HepG2 (cell line): Measurements from ENCODE around the gene UNC13D. TPM values are rescaled to one million over a fixed set of nuclear protein-coding genes. Genes with fewer than 3 reads are reported as not detected.

Source experiments
- CREB3 ChIP-seq: sonication (generic); formaldehyde crosslinking; IDR thresholded peaks from 2 replicates; pipeline ENCODE4 v1.5.0; 2020; ENCODE audit warnings: missing genetic modification reagents
- ELF3 ChIP-seq: IDR thresholded peaks from 2 replicates; pipeline ENCODE4 v1.6.1; 2016; ENCODE audit warnings: missing genetic modification reagents, missing compliant biosample characterization
- ETV5 ChIP-seq: IDR thresholded peaks from 2 replicates; pipeline ENCODE4 v1.6.1; 2018; ENCODE audit warnings: missing biosample characterization, missing genetic modification reagents, inconsistent platforms, borderline replicate concordance
- HINFP ChIP-seq: sonication (generic); formaldehyde crosslinking; IDR thresholded peaks from 2 replicates; pipeline ENCODE4 v1.4.0; 2020; ENCODE audit warnings: low read depth, mild to moderate bottlenecking, missing genetic modification reagents
- HMGA1 ChIP-seq: sonication (generic); formaldehyde crosslinking; conservative IDR thresholded peaks from 2 replicates; pipeline ENCODE4 v1.4.0; 2020; ENCODE audit warnings: missing genetic modification reagents
- KLF13 ChIP-seq: sonication (generic); formaldehyde crosslinking; IDR thresholded peaks from 2 replicates; pipeline ENCODE4 v1.4.0; 2020; ENCODE audit warnings: mild to moderate bottlenecking, missing genetic modification reagents
- MNT ChIP-seq: fragments of 450-650 bp; IDR thresholded peaks from 2 replicates; pipeline ENCODE4 v1.6.1; 2016
- NFKB2 ChIP-seq: sonication (generic); formaldehyde crosslinking; IDR thresholded peaks from 2 replicates; pipeline ENCODE4 v1.4.0; 2020; ENCODE audit warnings: missing genetic modification reagents, borderline replicate concordance
- ONECUT2 ChIP-seq: sonication (generic); formaldehyde crosslinking; IDR thresholded peaks from 2 replicates; pipeline ENCODE4 v1.4.0; 2020; ENCODE audit warnings: missing genetic modification reagents
- RELA ChIP-seq: sonication (generic); formaldehyde crosslinking; IDR thresholded peaks from 2 replicates; pipeline ENCODE4 v1.4.0; 2020; ENCODE audit warnings: missing genetic modification reagents
- TFDP2 ChIP-seq: sonication (generic); formaldehyde crosslinking; IDR thresholded peaks from 2 replicates; pipeline ENCODE4 v1.4.0; 2020; ENCODE audit warnings: missing genetic modification reagents
- ZBTB2 ChIP-seq: sonication (generic); formaldehyde crosslinking; IDR thresholded peaks from 2 replicates; pipeline ENCODE4 v1.8.0; 2022; ENCODE audit warnings: low read depth, missing genetic modification reagents
- ZBTB34 ChIP-seq: sonication (generic); formaldehyde crosslinking; IDR thresholded peaks from 2 replicates; pipeline ENCODE4 v1.8.0; 2022; ENCODE audit warnings: mild to moderate bottlenecking, missing genetic modification reagents
- ZFP36L1 ChIP-seq: sonication (generic); formaldehyde crosslinking; IDR thresholded peaks from 2 replicates; pipeline ENCODE4 v1.8.0; 2022; ENCODE audit warnings: mild to moderate bottlenecking, missing genetic modification reagents, moderate library complexity
- ZNF44 ChIP-seq: sonication (generic); formaldehyde crosslinking; IDR thresholded peaks from 2 replicates; pipeline ENCODE4 v1.5.1; 2020; ENCODE audit warnings: mild to moderate bottlenecking, missing genetic modification reagents
- ZNF605 ChIP-seq: sonication (generic); formaldehyde crosslinking; IDR thresholded peaks from 2 replicates; pipeline ENCODE4 v1.8.0; 2022; ENCODE audit warnings: mild to moderate bottlenecking, missing genetic modification reagents
- ZNF691 ChIP-seq: sonication (generic); formaldehyde crosslinking; IDR thresholded peaks from 2 replicates; pipeline ENCODE4 v1.4.0; 2020; ENCODE audit warnings: missing genetic modification reagents, low read depth, mild to moderate bottlenecking, borderline replicate concordance
- polyA plus RNA-seq, 8 experiments: library from polyadenylated mRNA; depleted of rRNA in 3 of 8; stranded (reverse) in 7 of 8; unstranded in 1 of 8; fragments of >200 nt; fragmentation: Illumina TruSeq in 4 of 8; extraction: Trizol in 4 of 8; gene quantifications; 2 replicates each; pipeline versions ENCODE4 v1.2.1 to v1.2.3, GENCODE V29; 2011 to 2016; ENCODE audit warnings: low read depth in 4 of 8, missing spikeins in 1 of 8, mixed read lengths in 1 of 8; ENCODE audit not compliant: insufficient read depth in 1 of 8
- total RNA-seq, 5 experiments: library from RNA; depleted of rRNA; stranded (reverse); fragments of >200 nt; fragmentation: Illumina TruSeq; extraction: Trizol; gene quantifications; 2 replicates each; pipeline ENCODE4 v1.2.3, GENCODE V29; 2016; ENCODE audit warnings: low read depth in 1 of 5

UNC13D gene
- total and polyA plus RNA-seq, 2 of the 13 experiments (the other 11 are each of a cell fraction or from before 2014, with no cell fraction given): 29.7 to 42.7 TPM

GRCh38 chr17:75779250-75779986 lies 64.8 kb downstream of the UNC13D start (continued):
- TF ChIP-seq MNT (0 out of 2 replicates have a peak, but pooled peaks have one; percentile 38), ZBTB2 (CRISPR knock-in tag) (peak; percentile 69; the same call in 1 of the 2 replicates), ONECUT2 (peak; percentile 55; the same call in 1 of the 2 replicates), ZFP36L1 (peak; percentile 53; the same call in 1 of the 2 replicates), ZNF691 (CRISPR knock-in tag) (peak; percentile 61; the same call in 1 of the 2 replicates), ZBTB34 (CRISPR knock-in tag) (no peak), ETV5 (CRISPR knock-in tag) (peak; percentile 70), CREB3 (CRISPR knock-in tag) (peak; percentile 54; the same call in 1 of the 2 replicates), HMGA1 (CRISPR knock-in tag) (no peak), ZNF605 (CRISPR knock-in tag) (peak; percentile 92; the same call in 1 of the 2 replicates), ELF3 (CRISPR knock-in tag) (no peak), HINFP (CRISPR knock-in tag) (peak; percentile 78; the same call in 1 of the 2 replicates), RELA (CRISPR knock-in tag) (no peak; the same call in 1 of the 2 replicates), KLF13 (CRISPR knock-in tag) (peak; percentile 96), NFKB2 (peak; percentile 96; the same call in 1 of the 2 replicates), ZNF44 (CRISPR knock-in tag) (peak; percentile 92; the same call in 1 of the 2 replicates), TFDP2 (CRISPR knock-in tag) (peak; percentile 62)
